ENCODE data around the gene GATD1. TPM values are rescaled to one million over a fixed set of nuclear protein-coding genes. Genes with fewer than 3 reads are reported as not detected.
A peak's percentile ranks its signal among the peaks of the same experiment; 100 is the strongest.

Gene GATD1
- total RNA-seq, 1 donor from 2014 or later = 94.9 TPM

DNA sequence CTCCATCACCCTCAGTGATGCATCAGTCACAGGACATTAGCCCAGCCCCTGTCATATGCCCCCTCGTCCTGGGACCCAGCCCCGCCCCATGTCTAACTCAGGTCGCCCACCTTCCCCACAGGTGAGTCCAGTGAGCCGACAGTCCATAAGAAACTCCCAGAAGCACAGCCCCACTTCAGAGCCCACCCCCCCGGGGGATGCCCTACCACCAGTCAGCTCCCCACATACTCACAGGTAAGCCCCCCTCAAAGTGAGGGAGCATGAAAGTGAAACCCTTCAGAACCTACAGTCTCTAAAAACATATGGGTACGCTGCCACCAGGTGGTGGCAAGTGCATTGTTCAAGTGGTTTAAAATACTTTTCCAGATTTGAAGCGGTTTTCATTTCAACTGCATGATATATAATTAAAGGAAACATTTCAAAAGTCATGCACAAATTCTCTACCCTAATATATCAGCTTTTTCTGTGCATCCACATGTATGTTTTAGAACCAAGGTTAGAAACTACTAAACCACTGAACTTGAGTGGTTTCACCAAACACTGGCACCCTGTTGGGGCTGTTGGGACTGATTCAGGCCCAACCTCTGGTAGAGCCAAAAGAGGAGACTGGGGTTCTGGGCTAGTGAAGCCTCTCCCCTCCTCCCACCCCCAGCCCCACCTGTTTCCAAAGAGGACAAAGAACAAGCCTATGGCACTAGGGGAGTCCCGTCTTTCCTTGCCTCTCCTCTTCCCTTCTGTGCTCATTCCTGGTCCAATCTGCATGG, 54.0 kb downstream of the GATD1 start:
- no peak for DNase-seq (ENCODE audit: low read depth, low spot score)
- no peak overlapping the region for H3K27ac Mint-ChIP-seq (ENCODE audit: unreplicated experiment)
- H3K9me3 Mint-ChIP-seq = no peaks in the 10 kb centered on the region
- H3K4me1 Mint-ChIP-seq = no peaks in the 10 kb centered on the region
- no peaks in the 10 kb centered on the region for H3K36me3 Mint-ChIP-seq (ENCODE audit: low read depth)
- peak; percentile 72 for TF ChIP-seq CTCF (conservative IDR thresholded peaks at IDR 0.05)
- peak overlapping the region; percentile 54 for H3K4me3 Mint-ChIP-seq
- peaks cover 70% of the 10 kb centered on the region for H3K27me3 Mint-ChIP-seq (ENCODE audit: low read depth)

DNA sequence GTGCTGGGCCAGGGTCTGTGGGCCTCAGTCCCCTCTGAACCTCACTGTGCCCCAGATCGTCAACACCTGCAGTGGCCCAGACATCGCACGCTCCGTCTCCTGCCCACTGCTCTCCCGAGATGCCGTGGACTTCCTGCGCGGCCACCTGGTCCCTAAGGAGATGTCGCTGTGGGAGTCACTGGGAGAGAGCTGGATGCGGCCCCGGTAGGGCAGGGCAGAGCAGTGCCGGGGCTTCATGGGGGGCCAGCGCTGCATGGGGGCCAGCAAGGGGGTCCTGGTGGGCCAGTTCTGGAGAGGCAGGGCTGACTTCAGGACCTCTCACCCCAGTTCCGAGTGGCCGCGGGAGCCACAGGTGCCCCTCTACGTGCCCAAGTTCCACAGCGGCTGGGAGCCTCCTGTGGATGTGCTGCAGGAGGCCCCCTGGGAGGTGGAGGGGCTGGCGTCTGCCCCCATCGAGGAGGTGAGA, 54.9 kb downstream of the GATD1 start:
- no peak for DNase-seq (ENCODE audit: low read depth, low spot score)
- no peak overlapping the region for H3K4me3 Mint-ChIP-seq
- no peak for TF ChIP-seq CTCF (conservative IDR thresholded peaks at IDR 0.05)
- no peaks in the 10 kb centered on the region for H3K9me3 Mint-ChIP-seq
- H3K4me1 Mint-ChIP-seq = no peaks in the 10 kb centered on the region
- H3K27me3 Mint-ChIP-seq (ENCODE audit: low read depth) = peaks cover 72% of the 10 kb centered on the region
- no peak overlapping the region for H3K27ac Mint-ChIP-seq (ENCODE audit: unreplicated experiment)
- H3K36me3 Mint-ChIP-seq (ENCODE audit: low read depth) = no peaks in the 10 kb centered on the region

- Mint-ChIP-seq H3K27me3 (ENCODE audit: low read depth) (peaks cover 69% of the 10 kb centered on the region), H3K36me3 (ENCODE audit: low read depth) (no peaks in the 10 kb centered on the region), H3K27ac (ENCODE audit: unreplicated experiment) (no peak overlapping the region), H3K4me1 (no peaks in the 10 kb centered on the region), H3K9me3 (no peaks in the 10 kb centered on the region), H3K4me3 (no peak overlapping the region)
- no peak for TF ChIP-seq CTCF (conservative IDR thresholded peaks at IDR 0.05)
- DNase-seq (ENCODE audit: low read depth, low spot score) = no peak
Observed at GRCh38 chr11:721741-722345, 55.4 kb downstream of the GATD1 start.

- Mint-ChIP-seq H3K4me1 (no peaks in the 10 kb centered on the region), H3K27me3 (ENCODE audit: low read depth) (peaks cover 69% of the 10 kb centered on the region), H3K4me3 (no peak overlapping the region), H3K9me3 (no peaks in the 10 kb centered on the region), H3K36me3 (ENCODE audit: low read depth) (no peaks in the 10 kb centered on the region), H3K27ac (ENCODE audit: unreplicated experiment) (no peak overlapping the region)
- no peak for DNase-seq (ENCODE audit: low read depth, low spot score)
- no peak for TF ChIP-seq CTCF (conservative IDR thresholded peaks at IDR 0.05)
Observed at GRCh38 chr11:721247-721740, 56.0 kb downstream of the GATD1 start.

DNA sequence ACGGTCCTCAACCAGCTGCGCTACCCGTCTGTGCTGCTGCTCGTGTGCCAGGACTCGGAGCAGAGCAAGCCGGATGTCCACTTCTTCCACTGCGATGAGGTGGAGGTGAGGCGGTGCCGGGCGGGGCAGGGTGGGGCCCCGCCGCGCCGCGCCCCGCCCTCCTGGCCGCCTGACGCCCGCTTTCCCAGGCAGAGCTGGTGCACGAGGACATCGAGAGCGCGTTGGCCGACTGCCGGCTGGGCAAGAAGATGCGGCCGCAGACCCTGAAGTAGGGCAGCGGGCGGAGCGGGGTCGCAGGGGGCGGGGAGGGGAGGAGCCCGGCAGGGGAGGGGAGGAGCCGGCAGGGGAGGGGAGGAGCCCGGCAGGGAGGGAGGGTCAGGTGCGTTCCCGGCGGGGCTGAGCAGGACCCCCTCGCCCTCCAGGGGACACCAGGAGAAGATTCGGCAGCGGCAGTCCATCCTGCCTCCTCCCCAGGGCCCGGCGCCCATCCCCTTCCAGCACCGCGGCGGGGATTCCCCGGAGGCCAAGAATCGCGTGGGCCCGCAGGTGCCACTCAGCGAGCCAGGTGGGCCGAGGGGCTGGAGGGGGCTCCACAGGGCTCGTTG, 56.5 kb downstream of the GATD1 start:
- DNase-seq (ENCODE audit: low read depth, low spot score) = peak; percentile 44
- no peak for TF ChIP-seq CTCF (conservative IDR thresholded peaks at IDR 0.05)
- Mint-ChIP-seq H3K4me3 (no peak overlapping the region), H3K36me3 (ENCODE audit: low read depth) (no peaks in the 10 kb centered on the region), H3K27me3 (ENCODE audit: low read depth) (peaks cover 68% of the 10 kb centered on the region), H3K27ac (ENCODE audit: unreplicated experiment) (no peak overlapping the region), H3K4me1 (no peaks in the 10 kb centered on the region), H3K9me3 (no peaks in the 10 kb centered on the region)
